HL-60 (cell line): ENCODE data around the gene TEDC1.

ENCODE experiments used
- DNase-seq, 2 experiments: peaks; one replicate each; pipeline ENCODE4 v3.0.0-alpha.2; 2010 to 2020; ENCODE audit warnings: low read depth in 1 of 2, low spot score in 1 of 2
- H3K27ac ChIP-seq: fragments of 250-450 bp; sonication (Bioruptor Pico); replicated peaks from 2 replicates; pipeline ENCODE4 v1.5.1; 2020; ENCODE audit warnings: mild to moderate bottlenecking, moderate library complexity
- H3K27me3 ChIP-seq: fragments of 250-450 bp; sonication (Bioruptor Pico); 2 replicates; pipeline ENCODE4 v1.5.1; 2021; ENCODE audit warnings: mild to moderate bottlenecking, moderate library complexity; ENCODE audit not compliant: insufficient read depth, poor library complexity, severe bottlenecking
- H3K4me3 ChIP-seq: replicated peaks from 2 replicates; pipeline ENCODE4 v1.5.1; 2011; ENCODE audit warnings: mild to moderate bottlenecking, control low read depth, low read length; ENCODE audit not compliant: insufficient read depth
- GABPA ChIP-seq: IDR thresholded peaks from 2 replicates; pipeline ENCODE4 v1.6.1; 2012; ENCODE audit warnings: low read depth
- POLR2AphosphoS5 ChIP-seq: IDR thresholded peaks from 2 replicates; pipeline ENCODE4 v1.6.1; 2012; ENCODE audit warnings: low read depth
- SPI1 ChIP-seq: IDR thresholded peaks from 2 replicates; pipeline ENCODE4 v1.6.1; 2012; ENCODE audit warnings: low read depth, mild to moderate bottlenecking, borderline replicate concordance
- long read RNA-seq: library from polyadenylated mRNA; unstranded; transcript quantifications from one replicate; pipeline ENCODE4 v2.0.0, GENCODE V29; 2020
- TF ChIP-seq, protein P1 (sequence below): IDR thresholded peaks from one replicate; pipeline ENCODE4 v1.5.1; 2011; ENCODE audit warnings: low read length, control low read depth, inconsistent platforms; ENCODE audit not compliant: insufficient read depth
- TF ChIP-seq, protein P2 (sequence below): IDR thresholded peaks from 2 replicates; pipeline ENCODE4 v1.6.1; 2012; ENCODE audit warnings: low read depth; ENCODE audit not compliant: insufficient replicate concordance

TEDC1 gene, protein sequence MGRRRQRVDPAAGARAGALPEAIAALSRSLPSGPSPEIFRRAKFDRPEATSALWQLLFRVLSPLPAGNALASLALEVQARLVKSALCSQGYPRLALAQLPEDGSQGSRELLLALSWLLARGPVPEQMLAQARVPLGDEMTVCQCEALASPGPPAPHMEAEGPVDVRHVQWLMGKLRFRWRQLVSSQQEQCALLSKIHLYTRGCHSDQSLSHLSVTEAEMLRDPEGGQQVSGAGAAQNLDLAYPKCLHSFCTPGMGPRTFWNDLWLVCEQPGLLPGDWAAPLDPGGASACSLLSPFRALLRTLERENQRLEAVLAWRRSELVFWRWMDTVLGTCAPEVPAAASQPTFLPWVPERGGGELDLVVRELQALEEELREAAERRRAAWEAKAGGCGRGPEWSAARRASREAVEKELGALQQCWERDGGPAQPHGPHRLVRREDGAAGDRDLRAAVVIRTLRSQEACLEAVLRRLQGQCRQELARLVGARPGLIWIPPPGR
- long read RNA-seq, partial matches to known transcripts = 0 of 8 reads
- long read RNA-seq, other reads (novel, unspliced or antisense) = 5 of 8 reads

DNA sequence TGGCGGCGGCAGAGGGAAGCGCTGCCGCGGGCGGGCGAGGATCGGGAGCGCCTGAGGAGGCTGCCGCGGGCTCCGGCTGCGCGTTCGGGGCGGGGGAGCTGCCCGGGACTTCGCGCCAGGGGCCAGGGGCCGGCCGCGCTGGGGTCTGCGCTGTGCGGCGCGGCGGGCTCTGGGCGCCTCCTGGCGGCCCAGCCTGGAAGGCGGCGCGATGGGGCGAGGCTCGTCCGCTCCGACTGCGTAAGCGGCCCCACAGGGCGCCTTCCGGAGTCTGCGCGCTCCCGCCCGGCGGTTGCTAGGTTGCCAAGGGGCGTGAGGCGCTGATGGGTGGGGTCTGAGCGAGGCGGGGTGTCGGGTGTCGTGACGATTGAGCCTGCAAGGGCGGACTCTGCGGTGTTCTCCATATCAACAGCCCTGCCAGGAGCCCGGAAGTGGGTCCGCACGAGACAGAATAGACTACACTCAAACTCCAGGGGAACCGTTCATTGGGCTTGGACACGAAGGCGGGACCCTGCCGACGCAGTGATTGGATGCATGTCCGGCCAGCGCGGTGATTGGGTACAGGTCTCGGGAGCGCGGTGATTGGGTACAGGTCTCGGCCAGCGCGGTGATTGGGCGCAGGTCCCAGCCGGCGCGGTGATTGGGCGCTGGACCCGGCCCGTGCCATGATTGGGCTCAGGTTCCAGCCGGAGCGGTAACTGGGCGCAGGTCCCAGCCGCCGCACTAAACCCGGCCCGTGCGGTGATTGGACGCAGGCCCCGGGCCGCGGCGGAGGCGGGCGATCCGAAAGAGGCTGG, at the start of gene TEDC1:
TEDC1 (plus strand) TSS at position 675 of the 794 bp plus-strand sequence. CDS start 130 bp downstream, outside the sequence.
- Histone ChIP-seq H3K27me3 (peaks cover 13% of the 10 kb centered on the region), H3K27ac (peak within 1 kb of the TSS; percentile 80), H3K4me3 (peak within 1 kb of the TSS; percentile 80)
- peak; percentile 100 for DNase-seq
- TF ChIP-seq, protein P1, sequence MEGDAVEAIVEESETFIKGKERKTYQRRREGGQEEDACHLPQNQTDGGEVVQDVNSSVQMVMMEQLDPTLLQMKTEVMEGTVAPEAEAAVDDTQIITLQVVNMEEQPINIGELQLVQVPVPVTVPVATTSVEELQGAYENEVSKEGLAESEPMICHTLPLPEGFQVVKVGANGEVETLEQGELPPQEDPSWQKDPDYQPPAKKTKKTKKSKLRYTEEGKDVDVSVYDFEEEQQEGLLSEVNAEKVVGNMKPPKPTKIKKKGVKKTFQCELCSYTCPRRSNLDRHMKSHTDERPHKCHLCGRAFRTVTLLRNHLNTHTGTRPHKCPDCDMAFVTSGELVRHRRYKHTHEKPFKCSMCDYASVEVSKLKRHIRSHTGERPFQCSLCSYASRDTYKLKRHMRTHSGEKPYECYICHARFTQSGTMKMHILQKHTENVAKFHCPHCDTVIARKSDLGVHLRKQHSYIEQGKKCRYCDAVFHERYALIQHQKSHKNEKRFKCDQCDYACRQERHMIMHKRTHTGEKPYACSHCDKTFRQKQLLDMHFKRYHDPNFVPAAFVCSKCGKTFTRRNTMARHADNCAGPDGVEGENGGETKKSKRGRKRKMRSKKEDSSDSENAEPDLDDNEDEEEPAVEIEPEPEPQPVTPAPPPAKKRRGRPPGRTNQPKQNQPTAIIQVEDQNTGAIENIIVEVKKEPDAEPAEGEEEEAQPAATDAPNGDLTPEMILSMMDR = peak; percentile 37
- TF ChIP-seq, protein P2, sequence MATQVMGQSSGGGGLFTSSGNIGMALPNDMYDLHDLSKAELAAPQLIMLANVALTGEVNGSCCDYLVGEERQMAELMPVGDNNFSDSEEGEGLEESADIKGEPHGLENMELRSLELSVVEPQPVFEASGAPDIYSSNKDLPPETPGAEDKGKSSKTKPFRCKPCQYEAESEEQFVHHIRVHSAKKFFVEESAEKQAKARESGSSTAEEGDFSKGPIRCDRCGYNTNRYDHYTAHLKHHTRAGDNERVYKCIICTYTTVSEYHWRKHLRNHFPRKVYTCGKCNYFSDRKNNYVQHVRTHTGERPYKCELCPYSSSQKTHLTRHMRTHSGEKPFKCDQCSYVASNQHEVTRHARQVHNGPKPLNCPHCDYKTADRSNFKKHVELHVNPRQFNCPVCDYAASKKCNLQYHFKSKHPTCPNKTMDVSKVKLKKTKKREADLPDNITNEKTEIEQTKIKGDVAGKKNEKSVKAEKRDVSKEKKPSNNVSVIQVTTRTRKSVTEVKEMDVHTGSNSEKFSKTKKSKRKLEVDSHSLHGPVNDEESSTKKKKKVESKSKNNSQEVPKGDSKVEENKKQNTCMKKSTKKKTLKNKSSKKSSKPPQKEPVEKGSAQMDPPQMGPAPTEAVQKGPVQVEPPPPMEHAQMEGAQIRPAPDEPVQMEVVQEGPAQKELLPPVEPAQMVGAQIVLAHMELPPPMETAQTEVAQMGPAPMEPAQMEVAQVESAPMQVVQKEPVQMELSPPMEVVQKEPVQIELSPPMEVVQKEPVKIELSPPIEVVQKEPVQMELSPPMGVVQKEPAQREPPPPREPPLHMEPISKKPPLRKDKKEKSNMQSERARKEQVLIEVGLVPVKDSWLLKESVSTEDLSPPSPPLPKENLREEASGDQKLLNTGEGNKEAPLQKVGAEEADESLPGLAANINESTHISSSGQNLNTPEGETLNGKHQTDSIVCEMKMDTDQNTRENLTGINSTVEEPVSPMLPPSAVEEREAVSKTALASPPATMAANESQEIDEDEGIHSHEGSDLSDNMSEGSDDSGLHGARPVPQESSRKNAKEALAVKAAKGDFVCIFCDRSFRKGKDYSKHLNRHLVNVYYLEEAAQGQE = no peak
- TF ChIP-seq GABPA (peak; percentile 98), POLR2AphosphoS5 (peak; percentile 60; the same call in 1 of the 2 replicates), SPI1 (no peak; the same call in 1 of the 2 replicates)

DNA sequence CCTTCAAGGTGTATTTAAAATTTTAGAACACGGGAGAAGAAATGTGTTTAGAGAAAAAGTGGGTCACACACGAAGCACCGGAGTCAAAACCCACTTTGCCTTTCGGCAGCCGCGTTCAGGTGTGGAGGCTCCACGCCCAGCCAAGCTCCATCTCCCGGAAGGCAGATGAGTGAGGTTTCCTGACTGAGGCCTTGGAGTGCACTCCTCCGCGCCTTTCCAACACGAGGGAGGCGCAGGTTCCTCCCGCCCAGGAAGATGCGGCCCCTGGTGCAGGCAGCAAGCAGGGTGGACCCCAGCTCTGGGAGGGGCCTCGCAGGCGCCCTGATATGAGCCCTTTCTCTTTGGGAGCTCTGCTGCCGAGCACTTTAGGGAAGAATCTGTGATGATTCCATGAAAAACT, 48.9 kb upstream of the TEDC1 start:
- TF ChIP-seq, protein P2 = no peak
- TF ChIP-seq POLR2AphosphoS5 (no peak), GABPA (no peak), SPI1 (no peak)
- TF ChIP-seq, protein P1 = no peak
- Histone ChIP-seq H3K27ac (no peak overlapping the region), H3K4me3 (no peak overlapping the region), H3K27me3 (no peaks in the 10 kb centered on the region)
- no peak for DNase-seq

DNA sequence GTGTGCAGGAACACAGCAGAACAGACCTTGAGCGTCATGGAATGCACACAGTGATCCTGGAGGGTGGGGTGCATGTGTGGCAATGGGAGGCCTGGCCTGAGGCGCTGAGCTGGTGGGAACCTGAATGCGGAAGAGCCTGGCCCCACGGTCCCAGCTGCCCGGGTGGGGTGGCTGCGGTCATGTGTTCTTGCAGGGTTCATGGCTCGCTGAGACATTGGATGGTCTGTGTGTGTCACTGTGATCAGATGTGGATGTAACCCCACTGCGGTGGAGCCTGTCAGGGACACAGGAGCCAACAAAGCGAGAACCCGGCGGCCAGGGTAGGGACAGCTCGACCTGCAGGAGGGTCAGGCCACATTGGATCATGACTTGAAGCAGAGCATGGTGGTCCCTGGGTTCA, 48.2 kb upstream of the TEDC1 start:
- H3K27ac ChIP-seq = no peak overlapping the region
- no peak overlapping the region for H3K4me3 ChIP-seq
- DNase-seq = no peak
- TF ChIP-seq POLR2AphosphoS5 (no peak), SPI1 (no peak), GABPA (no peak)
- TF ChIP-seq, protein P1 = no peak
- TF ChIP-seq, protein P2 = no peak
- H3K27me3 ChIP-seq = no peaks in the 10 kb centered on the region
